ENCODE data around the gene LPGAT1.

Gene LPGAT1

DNA sequence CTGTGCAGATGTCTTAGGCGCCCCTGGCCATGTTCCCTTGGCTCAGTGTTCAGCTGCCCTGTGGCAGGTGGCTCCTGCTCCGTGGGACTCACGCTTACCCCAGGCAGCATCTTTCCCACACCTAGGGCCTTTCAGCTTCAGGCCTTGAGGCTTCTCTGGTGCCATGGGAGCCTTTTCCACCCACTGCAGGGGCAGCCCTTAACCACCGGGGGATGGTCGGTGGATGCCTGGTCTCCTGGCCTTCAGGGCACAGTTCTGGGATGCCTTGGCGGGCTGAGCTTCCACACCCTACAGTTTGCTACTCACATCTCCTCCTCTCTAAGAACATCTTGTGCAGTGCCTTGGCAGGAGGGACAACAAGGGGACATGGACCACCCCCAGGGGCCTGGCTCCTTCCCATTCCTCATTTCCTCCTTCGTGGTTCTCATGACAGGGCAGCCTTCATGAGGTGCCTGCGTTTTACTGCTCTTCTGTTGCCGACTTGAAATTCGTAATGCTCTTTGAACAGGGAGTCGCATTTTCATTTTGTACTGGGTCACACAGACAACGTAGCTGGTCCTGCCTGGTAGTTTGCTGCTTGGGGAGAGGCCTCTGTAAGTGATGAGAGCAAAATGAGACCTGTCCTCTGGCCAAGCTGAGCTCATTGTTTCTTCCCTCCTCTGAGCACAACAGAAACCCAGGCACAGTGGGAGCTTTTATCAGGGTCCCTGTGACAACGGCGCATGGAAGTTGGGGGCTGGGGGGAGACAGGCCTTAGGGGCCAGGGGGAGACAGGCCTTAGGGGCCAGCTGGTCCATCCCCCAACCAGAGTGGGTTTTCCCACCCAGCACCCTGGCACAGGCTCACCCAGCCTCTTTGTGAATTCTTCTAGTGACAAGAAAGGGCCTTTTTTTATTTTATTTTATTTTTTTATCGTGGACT lies 93.2 kb downstream of the LPGAT1 start:
- Histone ChIP-seq H3K27me3 (ENCODE audit: control insufficient read depth, insufficient read depth, low read length) (no peaks in the 10 kb centered on the region), H3K36me3 (ENCODE audit: control insufficient read depth, insufficient read depth, low read length) (no peaks in the 10 kb centered on the region), H3K9ac (ENCODE audit: low read length) (no peak overlapping the region), H3K9me3 (ENCODE audit: control insufficient read depth, low read length) (no peaks in the 10 kb centered on the region), H3K4me1 (ENCODE audit: control insufficient read depth, insufficient read depth, low read length) (peaks cover 15% of the 10 kb centered on the region), H3K4me3 (ENCODE audit: low read length) (no peak overlapping the region)

DNA sequence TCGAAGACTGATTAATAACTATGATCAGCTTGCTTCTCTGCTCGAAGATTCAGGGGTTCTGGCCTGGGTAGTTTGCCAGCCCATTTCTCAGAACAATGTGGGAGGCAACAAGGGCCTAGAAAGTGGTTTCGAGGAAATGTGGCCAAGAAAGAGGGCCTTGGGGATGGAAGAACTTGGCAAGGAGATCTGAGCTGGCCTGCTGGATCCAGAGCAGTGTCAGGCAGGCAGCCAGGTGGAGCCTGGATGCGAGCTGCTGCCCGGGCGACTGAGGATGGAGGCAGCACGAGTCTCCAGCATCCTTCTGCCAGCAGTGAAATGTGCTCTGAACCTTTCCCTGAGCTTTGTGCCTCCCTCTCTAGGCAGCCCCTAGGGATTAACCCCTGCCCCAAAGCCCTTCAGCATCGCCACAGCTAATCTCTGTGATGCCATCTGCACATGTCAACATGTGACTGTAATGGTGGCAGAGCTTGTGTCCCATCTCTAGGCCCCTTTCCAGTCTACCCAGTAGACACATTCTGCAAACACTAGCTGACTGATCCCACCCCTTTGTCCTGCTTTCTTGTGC lies 94.1 kb downstream of the LPGAT1 start:
- Histone ChIP-seq H3K36me3 (ENCODE audit: control insufficient read depth, insufficient read depth, low read length) (no peaks in the 10 kb centered on the region), H3K9ac (ENCODE audit: low read length) (no peak overlapping the region), H3K4me3 (ENCODE audit: low read length) (no peak overlapping the region), H3K4me1 (ENCODE audit: control insufficient read depth, insufficient read depth, low read length) (peaks cover 15% of the 10 kb centered on the region), H3K9me3 (ENCODE audit: control insufficient read depth, low read length) (no peaks in the 10 kb centered on the region), H3K27me3 (ENCODE audit: control insufficient read depth, insufficient read depth, low read length) (no peaks in the 10 kb centered on the region)

DNA sequence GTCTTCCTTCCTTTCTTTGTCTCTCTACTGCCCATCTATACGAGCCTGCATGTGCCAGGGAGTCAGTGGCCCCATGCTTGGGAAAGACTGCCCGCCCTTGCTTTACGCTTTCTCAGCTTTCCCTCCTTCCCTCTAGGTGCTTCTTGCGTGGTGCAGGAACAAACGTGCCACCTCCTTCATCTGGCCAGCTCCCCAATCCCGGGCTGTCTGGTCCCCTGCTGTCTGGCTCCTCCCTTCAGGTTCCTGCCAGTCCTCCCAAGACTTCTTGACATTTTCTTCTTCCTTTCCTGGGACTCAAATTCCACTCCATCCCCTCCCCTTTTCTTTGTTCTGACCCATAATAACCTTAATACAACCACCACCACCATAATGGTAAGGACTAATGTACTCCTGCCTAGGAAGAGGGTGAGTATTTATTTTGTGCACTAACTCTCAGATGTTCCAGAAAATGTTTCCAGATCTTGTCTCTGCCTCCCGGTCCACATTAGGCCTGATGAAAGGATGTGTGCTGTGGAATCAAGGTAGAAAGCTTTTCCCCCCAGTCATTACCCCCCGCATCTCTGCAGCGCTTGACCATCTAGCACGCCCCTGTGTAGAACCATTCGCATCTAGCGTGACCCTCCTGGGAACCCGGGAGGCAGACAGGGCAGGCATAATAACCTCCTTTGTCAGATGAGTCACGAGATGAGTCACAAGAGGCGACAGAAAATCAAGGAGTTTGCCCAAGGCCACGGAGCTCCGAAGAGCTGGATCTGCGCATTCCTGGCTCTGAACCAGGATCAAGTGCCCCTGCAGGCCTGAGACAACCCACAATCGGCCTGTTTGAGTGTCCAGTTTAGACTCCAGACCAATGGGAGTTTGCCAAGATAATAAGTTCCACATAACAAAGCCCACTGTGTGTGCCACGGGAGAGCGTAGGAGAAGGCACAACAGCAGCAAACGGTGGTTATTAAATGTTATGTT lies 95.1 kb downstream of the LPGAT1 start:
- H3K9ac ChIP-seq (ENCODE audit: low read length): no peak overlapping the region
- peaks cover 15% of the 10 kb centered on the region for H3K4me1 ChIP-seq (ENCODE audit: control insufficient read depth, insufficient read depth, low read length)
- H3K4me3 ChIP-seq (ENCODE audit: low read length): no peak overlapping the region

DNA sequence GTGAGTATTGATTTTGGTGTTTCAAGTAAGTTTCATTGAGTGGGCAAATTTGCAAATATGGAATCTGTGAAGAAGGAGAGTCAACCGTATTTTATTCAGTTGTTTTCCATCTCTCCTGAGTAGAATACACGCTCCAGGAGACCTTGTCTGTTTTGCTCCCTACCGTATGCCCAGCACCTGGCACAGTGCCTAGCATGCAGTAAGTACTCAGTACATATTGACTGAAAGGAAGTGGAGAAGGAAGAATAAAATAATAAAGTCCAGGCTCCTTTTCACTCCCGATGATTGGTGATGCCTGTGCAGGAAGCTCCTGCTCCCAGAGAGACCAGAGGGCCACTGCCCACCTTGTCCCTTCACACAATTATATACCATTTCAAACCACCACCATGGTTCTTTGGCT lies 95.8 kb downstream of the LPGAT1 start:
- no peak overlapping the region for H3K4me3 ChIP-seq (ENCODE audit: low read length)
- no peaks in the 10 kb centered on the region for H3K27me3 ChIP-seq (ENCODE audit: control insufficient read depth, insufficient read depth, low read length)
- H3K9ac ChIP-seq (ENCODE audit: low read length): no peak overlapping the region
- peaks cover 15% of the 10 kb centered on the region for H3K4me1 ChIP-seq (ENCODE audit: control insufficient read depth, insufficient read depth, low read length)
- H3K9me3 ChIP-seq (ENCODE audit: control insufficient read depth, low read length): no peaks in the 10 kb centered on the region
- no peaks in the 10 kb centered on the region for H3K36me3 ChIP-seq (ENCODE audit: control insufficient read depth, insufficient read depth, low read length)

More for the DNA sequence above, 95.1 kb downstream of the LPGAT1 start:
- Histone ChIP-seq H3K9me3 (ENCODE audit: control insufficient read depth, low read length) (no peaks in the 10 kb centered on the region), H3K27me3 (ENCODE audit: control insufficient read depth, insufficient read depth, low read length) (no peaks in the 10 kb centered on the region), H3K36me3 (ENCODE audit: control insufficient read depth, insufficient read depth, low read length) (no peaks in the 10 kb centered on the region)

DNA sequence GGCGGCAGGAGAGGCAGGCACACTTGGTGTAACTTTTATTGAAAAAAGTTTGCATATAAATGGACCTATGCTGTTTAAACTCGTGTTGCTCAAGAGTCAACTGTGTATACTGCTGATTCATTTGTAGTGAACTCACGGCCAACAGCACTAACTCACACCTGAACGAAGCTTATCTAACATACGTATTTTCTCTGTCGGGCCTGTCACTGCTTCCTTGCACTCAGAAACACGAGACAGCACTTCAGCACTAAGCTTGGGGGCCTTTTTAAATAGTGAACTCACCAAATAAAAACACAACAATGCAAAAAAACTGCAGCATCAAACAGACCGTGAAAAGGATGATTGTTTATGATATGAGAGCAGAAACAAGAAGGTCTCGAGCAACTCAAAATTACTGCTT lies 96.2 kb downstream of the LPGAT1 start:
- Histone ChIP-seq H3K4me3 (ENCODE audit: low read length) (no peak overlapping the region), H3K36me3 (ENCODE audit: control insufficient read depth, insufficient read depth, low read length) (no peaks in the 10 kb centered on the region), H3K9ac (ENCODE audit: low read length) (no peak overlapping the region), H3K9me3 (ENCODE audit: control insufficient read depth, low read length) (no peaks in the 10 kb centered on the region), H3K27me3 (ENCODE audit: control insufficient read depth, insufficient read depth, low read length) (no peaks in the 10 kb centered on the region), H3K4me1 (ENCODE audit: control insufficient read depth, insufficient read depth, low read length) (peaks cover 15% of the 10 kb centered on the region)

DNA sequence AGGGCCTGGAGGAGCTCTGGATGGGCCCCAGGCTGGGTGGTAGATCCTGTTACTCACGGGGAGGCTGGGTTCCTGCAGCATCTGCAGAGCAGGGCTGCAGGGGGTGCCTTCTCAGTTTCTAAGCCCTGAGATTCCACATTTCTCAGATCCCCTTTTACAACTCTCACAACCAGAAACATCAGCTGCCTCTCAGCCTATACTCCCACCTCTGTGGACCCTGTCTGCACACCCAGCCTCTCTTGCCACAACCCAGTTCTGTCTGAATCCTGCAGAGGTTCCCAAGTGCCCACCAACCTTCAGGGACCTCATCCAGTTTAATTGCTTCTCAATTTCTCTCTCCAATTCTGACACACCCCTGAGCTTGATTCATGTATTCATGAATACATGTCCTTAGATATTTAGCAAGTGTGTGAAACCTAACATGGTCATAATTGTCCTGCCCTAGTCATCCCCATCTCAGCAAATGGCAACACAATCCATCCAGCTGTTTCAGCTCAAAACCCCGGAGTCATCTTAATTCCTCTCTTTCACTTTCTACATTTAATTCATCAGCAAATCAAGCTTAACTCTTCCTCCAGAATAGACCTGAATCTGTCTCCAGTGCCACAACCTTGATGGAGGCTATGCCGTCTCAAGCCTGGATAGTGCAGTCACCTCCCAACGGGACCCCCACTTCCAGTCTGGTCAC lies 98.1 kb downstream of the LPGAT1 start:
- no peak overlapping the region for H3K4me3 ChIP-seq (ENCODE audit: low read length)
- H3K4me1 ChIP-seq (ENCODE audit: control insufficient read depth, insufficient read depth, low read length): peaks cover 15% of the 10 kb centered on the region
- H3K9ac ChIP-seq (ENCODE audit: low read length): no peak overlapping the region
- no peaks in the 10 kb centered on the region for H3K36me3 ChIP-seq (ENCODE audit: control insufficient read depth, insufficient read depth, low read length)
- no peaks in the 10 kb centered on the region for H3K27me3 ChIP-seq (ENCODE audit: control insufficient read depth, insufficient read depth, low read length)
- H3K9me3 ChIP-seq (ENCODE audit: control insufficient read depth, low read length): no peaks in the 10 kb centered on the region

DNA sequence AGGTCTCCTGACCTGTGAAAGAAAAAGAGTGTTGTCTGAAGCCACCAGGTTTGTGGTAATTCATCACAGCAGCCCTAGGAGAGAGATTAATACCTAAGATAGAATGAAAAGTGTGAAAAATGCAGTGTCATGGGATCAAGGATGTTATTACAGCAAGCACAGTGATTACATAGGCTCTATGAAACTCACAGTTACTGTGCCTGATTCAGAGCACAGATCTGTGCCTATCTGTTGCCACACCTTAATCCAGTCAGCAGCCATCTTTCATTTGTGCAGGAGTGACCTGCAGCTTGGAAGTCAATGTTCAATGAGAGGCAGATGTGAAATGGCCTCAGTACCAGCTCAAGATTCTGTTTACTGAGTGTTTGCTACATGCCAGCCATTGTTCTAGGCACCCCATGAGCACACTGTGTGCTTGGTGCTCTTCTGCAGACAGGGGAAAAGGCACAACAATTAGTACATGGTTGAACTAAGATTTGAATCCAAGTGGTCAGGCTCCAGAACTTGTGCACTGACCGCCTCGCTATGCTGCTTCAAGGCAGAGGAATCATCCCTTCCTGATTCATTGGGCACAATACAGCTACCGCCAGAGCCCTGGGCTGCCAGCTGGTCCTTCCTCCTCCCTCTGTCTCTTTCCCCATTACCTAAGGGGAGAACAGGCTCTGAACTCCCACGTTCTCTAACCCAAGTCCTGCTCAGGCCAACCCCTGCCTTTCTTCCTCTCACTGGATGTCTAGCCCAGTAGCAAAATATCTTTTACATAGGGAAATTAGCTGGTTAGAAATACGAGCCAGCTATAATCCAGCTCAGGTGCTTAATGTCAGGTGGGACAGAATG lies 98.9 kb downstream of the LPGAT1 start:
- H3K4me1 ChIP-seq (ENCODE audit: control insufficient read depth, insufficient read depth, low read length): peaks cover 15% of the 10 kb centered on the region
- H3K4me3 ChIP-seq (ENCODE audit: low read length): no peak overlapping the region
- no peaks in the 10 kb centered on the region for H3K9me3 ChIP-seq (ENCODE audit: control insufficient read depth, low read length)
- no peaks in the 10 kb centered on the region for H3K36me3 ChIP-seq (ENCODE audit: control insufficient read depth, insufficient read depth, low read length)
- H3K9ac ChIP-seq (ENCODE audit: low read length): no peak overlapping the region
- H3K27me3 ChIP-seq (ENCODE audit: control insufficient read depth, insufficient read depth, low read length): no peaks in the 10 kb centered on the region

DNA sequence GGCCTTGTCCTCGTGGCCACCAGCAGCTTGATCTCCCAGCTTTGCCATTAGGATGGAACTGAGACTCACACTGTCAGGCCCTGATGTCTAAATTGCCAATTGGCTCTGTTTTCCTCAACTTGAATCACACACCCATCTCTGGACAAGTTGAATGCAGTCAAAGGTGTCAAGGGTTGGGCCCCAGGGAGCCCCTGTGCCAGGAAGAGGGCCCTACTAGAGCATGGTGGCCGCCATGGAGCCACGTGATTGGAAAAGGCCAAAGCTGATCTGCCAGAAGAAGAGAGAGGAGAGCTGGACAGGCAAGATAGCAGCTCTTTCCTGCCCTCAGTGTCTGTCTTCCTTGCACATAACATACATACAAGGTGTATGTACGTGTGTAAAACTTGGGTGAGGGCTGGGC lies 100.2 kb downstream of the LPGAT1 start:
- Histone ChIP-seq H3K4me1 (ENCODE audit: control insufficient read depth, insufficient read depth, low read length) (peaks cover 7% of the 10 kb centered on the region), H3K36me3 (ENCODE audit: control insufficient read depth, insufficient read depth, low read length) (no peaks in the 10 kb centered on the region), H3K4me3 (ENCODE audit: low read length) (no peak overlapping the region), H3K9me3 (ENCODE audit: control insufficient read depth, low read length) (no peaks in the 10 kb centered on the region), H3K27me3 (ENCODE audit: control insufficient read depth, insufficient read depth, low read length) (no peaks in the 10 kb centered on the region), H3K9ac (ENCODE audit: low read length) (no peak overlapping the region)

DNA sequence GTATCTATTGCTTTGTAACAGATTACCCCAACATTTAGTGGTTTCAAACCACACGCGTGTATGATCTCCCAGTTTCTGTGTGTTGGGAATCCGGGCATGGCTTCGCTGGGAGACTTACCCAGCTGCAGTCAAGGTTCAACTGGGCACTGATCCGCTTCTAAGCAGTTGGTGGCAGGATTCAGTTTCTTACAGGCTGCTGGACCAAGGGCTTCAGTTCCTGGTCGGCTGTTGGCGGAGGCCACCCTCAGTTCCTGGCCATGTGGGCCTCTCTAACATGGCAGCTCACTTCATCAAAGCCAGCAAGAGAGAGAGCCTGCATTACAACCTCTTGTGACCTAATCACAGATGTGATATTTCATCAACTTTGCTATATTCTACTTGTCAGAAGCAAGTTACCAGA lies 101.3 kb downstream of the LPGAT1 start:
- Histone ChIP-seq H3K4me3 (ENCODE audit: low read length) (no peak overlapping the region), H3K4me1 (ENCODE audit: control insufficient read depth, insufficient read depth, low read length) (no peaks in the 10 kb centered on the region), H3K27me3 (ENCODE audit: control insufficient read depth, insufficient read depth, low read length) (no peaks in the 10 kb centered on the region), H3K36me3 (ENCODE audit: control insufficient read depth, insufficient read depth, low read length) (no peaks in the 10 kb centered on the region), H3K9ac (ENCODE audit: low read length) (no peak overlapping the region), H3K9me3 (ENCODE audit: control insufficient read depth, low read length) (no peaks in the 10 kb centered on the region)

DNA sequence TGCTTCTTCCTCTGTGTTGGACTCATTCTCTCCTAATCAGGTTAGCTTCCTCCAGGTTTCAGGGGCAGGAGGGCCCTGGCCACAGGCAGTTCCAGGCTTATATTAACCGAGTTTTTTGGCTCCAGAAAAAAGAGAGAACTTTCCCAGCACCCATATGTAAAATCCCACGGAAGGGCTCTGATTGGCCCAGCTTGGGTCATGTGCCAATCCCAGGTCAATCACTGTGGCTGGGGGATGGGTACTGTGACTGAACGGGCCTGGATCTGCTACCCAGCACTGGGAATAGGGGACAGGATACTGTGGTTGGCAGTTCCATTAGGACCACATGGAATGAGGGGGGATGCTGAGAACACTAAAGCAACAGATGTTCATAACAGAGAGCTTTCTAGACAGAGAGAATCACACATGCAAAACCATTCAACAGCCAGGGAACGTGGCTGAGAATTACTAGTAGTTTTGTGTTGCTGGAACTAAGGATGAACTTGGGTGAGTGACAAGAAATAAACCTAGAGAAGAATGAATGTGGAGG lies 104.0 kb downstream of the LPGAT1 start:
- H3K27me3 ChIP-seq (ENCODE audit: control insufficient read depth, insufficient read depth, low read length): peaks cover 4% of the 10 kb centered on the region
- H3K4me3 ChIP-seq (ENCODE audit: low read length): no peak overlapping the region
- H3K9ac ChIP-seq (ENCODE audit: low read length): no peak overlapping the region
- H3K4me1 ChIP-seq (ENCODE audit: control insufficient read depth, insufficient read depth, low read length): no peaks in the 10 kb centered on the region
- H3K9me3 ChIP-seq (ENCODE audit: control insufficient read depth, low read length): no peaks in the 10 kb centered on the region
- no peaks in the 10 kb centered on the region for H3K36me3 ChIP-seq (ENCODE audit: control insufficient read depth, insufficient read depth, low read length)

Measured in mucosa of stomach (tissue), 1 donor.